HEK293 (cell line): ENCODE measurements around the gene MTCL3.

Source experiments
- CTCF ChIA-PET: fragments of 350-600 bp; formaldehyde crosslinking; extraction: SDS; loops from one replicate; lab custom pipeline; 2021; ENCODE audit warnings: antibody characterized with exemption; lab: Yijun Ruan, JAX
- POLR2A ChIA-PET: fragments of 300-600 bp; formaldehyde crosslinking; extraction: SDS; loops from one replicate; lab custom pipeline; 2020; ENCODE audit warnings: antibody characterized with exemption, inconsistent platforms; lab: Yijun Ruan, JAX
- H3K27ac ChIP-seq: fragments of 200-500 bp; sonication (Bioruptor generic); 2 replicates; pipeline ENCODE4 v1.5.1; 2014; ENCODE audit warnings: low read depth, low read length, control low read depth, inconsistent platforms; ENCODE audit errors: extremely low read depth
- H3K36me3 ChIP-seq, 2 experiments: fragments of 200-500 bp in 1 of 2; sonication (Bioruptor generic) in 1 of 2; 1 replicate in 1 of 2; 2 replicates in 1 of 2; pipeline ENCODE4 v1.5.1; 2014 to 2017; ENCODE audit warnings: inconsistent platforms in 2 of 2, low read length in 2 of 2; ENCODE audit not compliant: control insufficient read depth in 2 of 2, insufficient read depth in 1 of 2
- H3K4me1 ChIP-seq: fragments of 200-500 bp; sonication (Bioruptor generic); 2 replicates; pipeline ENCODE4 v1.5.1; 2014; ENCODE audit warnings: mild to moderate bottlenecking, low read length, inconsistent platforms; ENCODE audit not compliant: control insufficient read depth, insufficient read depth
- H3K4me3 ChIP-seq: 2 replicates; pipeline ENCODE4 v1.5.1; 2011; ENCODE audit warnings: low read depth, mild to moderate bottlenecking, control low read depth, low read length, moderate library complexity
- H3K9me3 ChIP-seq: fragments of 200-500 bp; sonication (Bioruptor generic); 2 replicates; pipeline ENCODE4 v1.5.1; 2014; ENCODE audit warnings: low read depth, low read length, inconsistent platforms; ENCODE audit not compliant: control insufficient read depth, insufficient read depth
- BCL11B ChIP-seq: fragments of 450-650 bp; formaldehyde crosslinking; IDR thresholded peaks from 2 replicates; pipeline ENCODE4 v1.5.1; 2016; ENCODE audit warnings: low read depth, missing biosample characterization, missing genetic modification characterization
- OVOL3 ChIP-seq: fragments of 450-650 bp; formaldehyde crosslinking; IDR thresholded peaks from 2 replicates; pipeline ENCODE4 v1.5.1; 2016; ENCODE audit warnings: missing biosample characterization, missing genetic modification characterization
- PRDM1 ChIP-seq: fragments of 450-650 bp; formaldehyde crosslinking; IDR thresholded peaks from 2 replicates; pipeline ENCODE4; 2016; ENCODE audit warnings: missing biosample characterization, missing genetic modification characterization
- WT1 ChIP-seq: fragments of 450-650 bp; formaldehyde crosslinking; IDR thresholded peaks from 2 replicates; pipeline ENCODE4 v1.5.1; 2016; ENCODE audit warnings: missing biosample characterization, missing genetic modification characterization
- ZBTB11 ChIP-seq: fragments of 450-650 bp; formaldehyde crosslinking; conservative IDR thresholded peaks from 2 replicates; pipeline ENCODE4 v1.5.1; 2016; ENCODE audit warnings: low read depth, missing biosample characterization, missing genetic modification characterization
- ZBTB17 ChIP-seq: fragments of 450-650 bp; formaldehyde crosslinking; IDR thresholded peaks from 2 replicates; pipeline ENCODE4 v1.5.1; 2016; ENCODE audit warnings: missing biosample characterization, missing genetic modification characterization
- ZNF112 ChIP-seq: fragments of 450-650 bp; formaldehyde crosslinking; IDR thresholded peaks from 2 replicates; pipeline ENCODE4 v1.5.0; 2017; ENCODE audit warnings: missing biosample characterization, missing genetic modification characterization
- ZNF184 ChIP-seq: fragments of 450-650 bp; IDR thresholded peaks from 2 replicates; pipeline ENCODE4 v1.5.1; 2018; ENCODE audit warnings: missing biosample characterization, mild to moderate bottlenecking, missing genetic modification characterization
- ZNF2 ChIP-seq: fragments of 450-650 bp; formaldehyde crosslinking; IDR thresholded peaks from 2 replicates; pipeline ENCODE4 v1.5.1; 2016; ENCODE audit warnings: missing biosample characterization, missing genetic modification characterization
- ZNF416 ChIP-seq: fragments of 450-650 bp; formaldehyde crosslinking; IDR thresholded peaks from 2 replicates; pipeline ENCODE4 v1.5.1; 2016; ENCODE audit warnings: missing biosample characterization, missing genetic modification characterization
- ZNF423 ChIP-seq: fragments of 450-650 bp; formaldehyde crosslinking; IDR thresholded peaks from 2 replicates; pipeline ENCODE4 v1.5.1; 2016; ENCODE audit warnings: missing biosample characterization, missing genetic modification characterization
- ZNF544 ChIP-seq: fragments of 450-650 bp; formaldehyde crosslinking; IDR thresholded peaks from 2 replicates; pipeline ENCODE4 v1.5.0; 2017; ENCODE audit warnings: missing biosample characterization, missing genetic modification characterization
- ZNF549 ChIP-seq: fragments of 450-650 bp; IDR thresholded peaks from 2 replicates; pipeline ENCODE4 v1.5.1; 2018; ENCODE audit warnings: missing biosample characterization, missing genetic modification characterization, mild to moderate bottlenecking, inconsistent platforms, moderate library complexity
- ZNF561 ChIP-seq: fragments of 450-650 bp; IDR thresholded peaks from 2 replicates; pipeline ENCODE4 v1.5.1; 2018; ENCODE audit warnings: missing biosample characterization, missing genetic modification characterization, borderline replicate concordance
- ZNF624 ChIP-seq: fragments of 450-650 bp; formaldehyde crosslinking; IDR thresholded peaks from 2 replicates; pipeline ENCODE4 v1.5.1; 2017; ENCODE audit warnings: missing biosample characterization, missing genetic modification characterization
- ZNF645 ChIP-seq: fragments of 450-650 bp; formaldehyde crosslinking; IDR thresholded peaks from 2 replicates; pipeline ENCODE4; 2016; ENCODE audit warnings: missing biosample characterization, missing genetic modification characterization
- ZNF658 ChIP-seq: fragments of 450-650 bp; formaldehyde crosslinking; IDR thresholded peaks from 2 replicates; pipeline ENCODE4; 2016; ENCODE audit warnings: missing biosample characterization, missing genetic modification characterization
- ZNF701 ChIP-seq: fragments of 450-650 bp; formaldehyde crosslinking; IDR thresholded peaks from 2 replicates; pipeline ENCODE4 v1.5.1; 2016; ENCODE audit warnings: missing biosample characterization, missing genetic modification characterization
- ZNF830 ChIP-seq: fragments of 450-650 bp; IDR thresholded peaks from 2 replicates; pipeline ENCODE4 v1.5.0; 2018; ENCODE audit warnings: missing biosample characterization, missing genetic modification characterization, low read depth, mild to moderate bottlenecking, moderate library complexity
- ZSCAN23 ChIP-seq: fragments of 450-650 bp; formaldehyde crosslinking; IDR thresholded peaks from 2 replicates; pipeline ENCODE4 v1.5.1; 2016; ENCODE audit warnings: missing biosample characterization, missing genetic modification characterization
- TF ChIP-seq, protein P1 (sequence below): fragments of 450-650 bp; formaldehyde crosslinking; IDR thresholded peaks from 2 replicates; pipeline ENCODE4 v1.5.1; 2016; ENCODE audit warnings: missing biosample characterization, missing genetic modification characterization, low read depth
- TF ChIP-seq, protein P2 (sequence below): fragments of 450-650 bp; formaldehyde crosslinking; IDR thresholded peaks from 2 replicates; pipeline ENCODE4 v1.5.1; 2016; ENCODE audit warnings: missing biosample characterization, missing genetic modification characterization

MTCL3 gene

GRCh38 chr6:127463056-127463455 is 56.1 kb downstream of the MTCL3 start:
- TF ChIP-seq ZBTB11 (tag by site-specific recombination) (no peak), ZNF624 (tag by site-specific recombination) (no peak), BCL11B (tag by site-specific recombination) (no peak), WT1 (tag by site-specific recombination) (no peak), ZNF2 (no peak), ZNF416 (tag by site-specific recombination) (no peak), ZNF561 (tag by site-specific recombination) (no peak), ZNF423 (tag by site-specific recombination) (no peak), ZNF645 (tag by site-specific recombination) (no peak), ZNF549 (tag by site-specific recombination) (no peak), ZNF658 (tag by site-specific recombination) (no peak), ZNF701 (tag by site-specific recombination) (no peak)
- TF ChIP-seq, protein P1, sequence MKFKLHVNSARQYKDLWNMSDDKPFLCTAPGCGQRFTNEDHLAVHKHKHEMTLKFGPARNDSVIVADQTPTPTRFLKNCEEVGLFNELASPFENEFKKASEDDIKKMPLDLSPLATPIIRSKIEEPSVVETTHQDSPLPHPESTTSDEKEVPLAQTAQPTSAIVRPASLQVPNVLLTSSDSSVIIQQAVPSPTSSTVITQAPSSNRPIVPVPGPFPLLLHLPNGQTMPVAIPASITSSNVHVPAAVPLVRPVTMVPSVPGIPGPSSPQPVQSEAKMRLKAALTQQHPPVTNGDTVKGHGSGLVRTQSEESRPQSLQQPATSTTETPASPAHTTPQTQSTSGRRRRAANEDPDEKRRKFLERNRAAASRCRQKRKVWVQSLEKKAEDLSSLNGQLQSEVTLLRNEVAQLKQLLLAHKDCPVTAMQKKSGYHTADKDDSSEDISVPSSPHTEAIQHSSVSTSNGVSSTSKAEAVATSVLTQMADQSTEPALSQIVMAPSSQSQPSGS, result no peak
- TF ChIP-seq, protein P2, sequence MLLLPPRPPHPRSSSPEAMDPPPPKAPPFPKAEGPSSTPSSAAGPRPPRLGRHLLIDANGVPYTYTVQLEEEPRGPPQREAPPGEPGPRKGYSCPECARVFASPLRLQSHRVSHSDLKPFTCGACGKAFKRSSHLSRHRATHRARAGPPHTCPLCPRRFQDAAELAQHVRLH (tag by site-specific recombination), result no peak
- TF ChIP-seq, all 188 proteins: peak for 0
- ChIA-PET POLR2A (no interaction called here), CTCF (interaction anchor here (0.6 to 3.6 kb wide), 17 partner anchors 8 to 179 kb away, joined by 3 to 36 read pairs (median 5); no protein-coding TSS in a partner anchor)
- Histone ChIP-seq H3K4me3 (no peak overlapping the region), H3K4me1 (peaks cover 13% of the 10 kb centered on the region), H3K36me3 (no peaks in the 10 kb centered on the region), H3K27ac (no peak overlapping the region), H3K9me3 (no peaks in the 10 kb centered on the region)

DNA sequence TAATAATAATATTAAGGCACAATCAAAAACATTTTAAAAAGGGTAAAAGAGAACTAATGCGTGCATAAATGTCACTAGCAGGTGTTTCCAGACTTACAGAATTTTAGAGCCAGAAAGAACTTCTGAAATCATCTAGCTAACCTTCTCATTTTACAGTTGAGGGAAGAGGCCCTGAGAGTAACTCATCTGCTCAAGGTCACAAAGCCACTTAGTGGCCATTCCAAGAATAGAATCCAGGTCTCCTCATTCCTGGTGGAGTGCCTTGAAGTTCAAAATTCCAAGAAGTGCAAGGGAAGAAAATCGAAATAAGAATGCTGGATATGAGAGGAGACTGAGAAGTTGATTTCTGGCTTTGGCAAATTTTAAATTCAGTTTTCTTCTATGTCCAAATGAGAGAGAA is 56.8 kb downstream of the MTCL3 start:
- H3K27ac ChIP-seq, result no peak overlapping the region
- peaks cover 13% of the 10 kb centered on the region for H3K4me1 ChIP-seq
- no peaks in the 10 kb centered on the region for H3K36me3 ChIP-seq
- POLR2A ChIA-PET, result no interaction called here
- CTCF ChIA-PET, result interaction anchor here (0.5 to 3.6 kb wide), 13 partner anchors 8 to 180 kb away, joined by 3 to 36 read pairs (median 5); no protein-coding TSS in a partner anchor
- no peaks in the 10 kb centered on the region for H3K9me3 ChIP-seq
- H3K4me3 ChIP-seq, result no peak overlapping the region
- TF ChIP-seq ZBTB17 (tag by site-specific recombination), result peak; percentile 20; the same call in 1 of the 2 replicates
- no peak for TF ChIP-seq ZNF112 (tag by site-specific recombination)

- H3K4me1 ChIP-seq, result peaks cover 13% of the 10 kb centered on the region
- no peak overlapping the region for H3K27ac ChIP-seq
- TF ChIP-seq ZSCAN23 (tag by site-specific recombination) (no peak), OVOL3 (tag by site-specific recombination) (no peak), ZNF544 (tag by site-specific recombination) (no peak), ZNF830 (tag by site-specific recombination) (no peak), PRDM1 (no peak), ZNF184 (no peak), ZNF112 (tag by site-specific recombination) (no peak)
- POLR2A ChIA-PET, result no interaction called here
- CTCF ChIA-PET, result interaction anchor here (0.8 to 2.0 kb wide), 7 partner anchors 40 to 181 kb away, joined by 3 to 11 read pairs (median 4); no protein-coding TSS in a partner anchor
- H3K36me3 ChIP-seq, result no peaks in the 10 kb centered on the region
- H3K4me3 ChIP-seq, result no peak overlapping the region
- H3K9me3 ChIP-seq, result no peaks in the 10 kb centered on the region
Observed at GRCh38 chr6:127460465-127460864, 58.7 kb downstream of the MTCL3 start.
